ENCODE results near the gene MYH10. TPM values are rescaled to one million over a fixed set of nuclear protein-coding genes. Genes with fewer than 3 reads are reported as not detected.

The MYH10 gene
- total and polyA plus RNA-seq, 12 donors, result 10.3 to 61.0 (median 36.2) TPM

DNA sequence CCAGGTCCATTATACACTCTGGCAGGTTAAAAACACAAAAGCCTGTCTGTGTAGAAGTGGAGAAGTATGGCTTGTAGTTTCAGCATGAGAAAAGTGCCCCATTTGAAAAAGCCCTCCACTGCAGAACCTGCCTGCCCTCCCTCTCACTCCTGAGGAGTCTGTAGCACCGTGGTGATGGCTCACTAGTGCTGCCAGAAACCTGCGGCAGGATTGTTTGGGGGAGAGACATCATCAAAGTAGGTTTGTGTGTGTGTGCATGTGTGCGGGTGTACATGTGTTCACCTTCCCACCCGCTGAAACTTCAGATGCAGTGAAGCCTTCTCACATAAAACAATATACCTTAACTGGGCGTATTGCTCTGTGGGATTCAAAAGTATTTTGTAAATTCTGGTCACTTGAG is 168.0 kb downstream of the MYH10 start:
- H3K4me1 ChIP-seq, result peaks cover 0 to 34% (median 14%) of the 10 kb centered on the region in 9 donors
- WGBS, 2 donors, result 72 to 74% methylated on average over 5 of the region's 5 CpGs
- H3K27me3 ChIP-seq, result no peaks in the 10 kb centered on the region
- DNase-seq, result no peak
- intact Hi-C loops (cut with DNase I), result no loop called here
- TF ChIP-seq CTCF (IDR thresholded peaks at IDR 0.05), result no peak
- no peaks in the 10 kb centered on the region for H3K9me3 ChIP-seq
- H3K27ac ChIP-seq, result no peak overlapping the region
- ATAC-seq, result no peak
- H3K36me3 ChIP-seq, result peaks cover 0 to 100% (median 65%) of the 10 kb centered on the region in 9 donors
- H3K4me3 ChIP-seq, result no peak overlapping the region

GRCh38 chr17:8459831-8460230 is 170.7 kb downstream of the MYH10 start:
- TF ChIP-seq CTCF (IDR thresholded peaks at IDR 0.05), result no peak
- H3K27me3 ChIP-seq, result no peaks in the 10 kb centered on the region
- peaks cover 0 to 100% (median 81%) of the 10 kb centered on the region in 9 donors for H3K36me3 ChIP-seq
- 96 to 97% methylated on average over 3 of the region's 3 CpGs for WGBS, 2 donors
- no peak overlapping the region for H3K4me3 ChIP-seq
- intact Hi-C loops (cut with DNase I), result no loop called here
- no peak overlapping the region for H3K27ac ChIP-seq
- no peak for DNase-seq
- peaks cover 0 to 9% (median 3%) of the 10 kb centered on the region in 9 donors for H3K4me1 ChIP-seq
- ATAC-seq, result no peak
- no peaks in the 10 kb centered on the region for H3K9me3 ChIP-seq

- Histone ChIP-seq H3K4me1 (peaks cover 0 to 8% (median 0%) of the 10 kb centered on the region in 9 donors), H3K9me3 (no peaks in the 10 kb centered on the region), H3K36me3 (peaks cover 0 to 100% (median 83%) of the 10 kb centered on the region in 9 donors), H3K27ac (no peak overlapping the region), H3K4me3 (no peak overlapping the region), H3K27me3 (no peaks in the 10 kb centered on the region)
- DNase-seq (no peak), ATAC-seq (no peak)
- no peak for TF ChIP-seq CTCF (IDR thresholded peaks at IDR 0.05)
- intact Hi-C loops (cut with DNase I), result no loop called here
- WGBS, 2 donors, result 91 to 94% methylated on average over 4 of the region's 4 CpGs
Observed at GRCh38 chr17:8459107-8459506, 171.4 kb downstream of the MYH10 start.

DNA sequence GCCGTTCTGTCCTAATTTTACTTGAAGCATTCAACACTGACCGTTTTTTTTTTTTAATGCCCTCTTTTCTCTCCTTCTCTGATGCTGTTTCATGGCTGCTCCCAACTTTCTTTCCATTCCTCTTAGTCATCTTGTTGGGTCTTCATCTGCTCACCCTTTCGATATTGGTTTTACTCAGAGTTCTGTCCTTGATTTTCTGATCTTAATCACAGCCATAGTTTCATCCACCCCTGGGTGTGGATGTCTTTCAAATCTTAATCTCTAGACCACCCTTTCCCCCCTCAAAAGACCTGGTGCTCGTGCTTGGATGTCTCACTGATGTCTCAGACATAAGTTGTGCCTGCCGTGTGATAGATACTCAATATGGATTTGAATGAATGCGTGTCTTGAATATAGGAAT is 172.4 kb downstream of the MYH10 start:
- Histone ChIP-seq H3K9me3 (no peaks in the 10 kb centered on the region), H3K27me3 (no peaks in the 10 kb centered on the region), H3K27ac (no peak overlapping the region), H3K4me3 (no peak overlapping the region), H3K36me3 (peaks cover 0 to 100% (median 77%) of the 10 kb centered on the region in 9 donors), H3K4me1 (peaks cover 0 to 10% (median 0%) of the 10 kb centered on the region in 9 donors)
- WGBS, 2 donors, result 86 to 91% methylated on average over 6 of the region's 6 CpGs
- intact Hi-C loops (cut with DNase I), result no loop called here
- no peak for TF ChIP-seq CTCF (IDR thresholded peaks at IDR 0.05)
- ATAC-seq, result no peak
- DNase-seq, result no peak
